ENCODE measurements around the gene ELAC1. TPM values are rescaled to one million over a fixed set of nuclear protein-coding genes. Genes with fewer than 3 reads are reported as not detected.

Gene ELAC1
- total RNA-seq, 4 donors from 2014 or later, result 2.9 to 11.6 (median 5.2) TPM

- no peaks in the 10 kb centered on the region for H3K4me1 ChIP-seq
- TF ChIP-seq EP300 (IDR thresholded peaks at IDR 0.05) (no peak), POLR2A (IDR thresholded peaks at IDR 0.05) (no peak)
- TF ChIP-seq, protein P1, sequence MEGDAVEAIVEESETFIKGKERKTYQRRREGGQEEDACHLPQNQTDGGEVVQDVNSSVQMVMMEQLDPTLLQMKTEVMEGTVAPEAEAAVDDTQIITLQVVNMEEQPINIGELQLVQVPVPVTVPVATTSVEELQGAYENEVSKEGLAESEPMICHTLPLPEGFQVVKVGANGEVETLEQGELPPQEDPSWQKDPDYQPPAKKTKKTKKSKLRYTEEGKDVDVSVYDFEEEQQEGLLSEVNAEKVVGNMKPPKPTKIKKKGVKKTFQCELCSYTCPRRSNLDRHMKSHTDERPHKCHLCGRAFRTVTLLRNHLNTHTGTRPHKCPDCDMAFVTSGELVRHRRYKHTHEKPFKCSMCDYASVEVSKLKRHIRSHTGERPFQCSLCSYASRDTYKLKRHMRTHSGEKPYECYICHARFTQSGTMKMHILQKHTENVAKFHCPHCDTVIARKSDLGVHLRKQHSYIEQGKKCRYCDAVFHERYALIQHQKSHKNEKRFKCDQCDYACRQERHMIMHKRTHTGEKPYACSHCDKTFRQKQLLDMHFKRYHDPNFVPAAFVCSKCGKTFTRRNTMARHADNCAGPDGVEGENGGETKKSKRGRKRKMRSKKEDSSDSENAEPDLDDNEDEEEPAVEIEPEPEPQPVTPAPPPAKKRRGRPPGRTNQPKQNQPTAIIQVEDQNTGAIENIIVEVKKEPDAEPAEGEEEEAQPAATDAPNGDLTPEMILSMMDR (IDR thresholded peaks at IDR 0.05), result no peak
- peaks cover 0 to 22% (median 0%) of the 10 kb centered on the region in 3 donors for H3K36me3 ChIP-seq
- no peak overlapping the region for H3K4me3 ChIP-seq
- H3K9me3 ChIP-seq, result no peaks in the 10 kb centered on the region
- DNase-seq (ENCODE audit: low spot score in 2 of 2), result no peak
- no peaks in the 10 kb centered on the region for H3K27me3 ChIP-seq
- 93 to 96% methylated on average over 5 of the region's 5 CpGs for WGBS, 2 donors
- no peak overlapping the region for H3K27ac ChIP-seq
These were observed 34.2 kb upstream of the ELAC1 start for GRCh38 chr18:50933684-50934083.

GRCh38 chr18:50934545-50935211, 33.2 kb upstream of the ELAC1 start:
- Histone ChIP-seq H3K9me3 (no peaks in the 10 kb centered on the region), H3K4me1 (no peaks in the 10 kb centered on the region), H3K27me3 (no peaks in the 10 kb centered on the region), H3K4me3 (no peak overlapping the region), H3K27ac (no peak overlapping the region), H3K36me3 (peaks cover 0 to 19% (median 0%) of the 10 kb centered on the region in 3 donors)
- no peak for DNase-seq (ENCODE audit: low spot score in 2 of 2)
- 96 to 98% methylated on average over 6 of the region's 6 CpGs for WGBS, 2 donors
- TF ChIP-seq POLR2A (IDR thresholded peaks at IDR 0.05), result no peak
- TF ChIP-seq EP300 (IDR thresholded peaks at IDR 0.05), result no peak
- TF ChIP-seq, protein P1 (IDR thresholded peaks at IDR 0.05), result no peak

DNA sequence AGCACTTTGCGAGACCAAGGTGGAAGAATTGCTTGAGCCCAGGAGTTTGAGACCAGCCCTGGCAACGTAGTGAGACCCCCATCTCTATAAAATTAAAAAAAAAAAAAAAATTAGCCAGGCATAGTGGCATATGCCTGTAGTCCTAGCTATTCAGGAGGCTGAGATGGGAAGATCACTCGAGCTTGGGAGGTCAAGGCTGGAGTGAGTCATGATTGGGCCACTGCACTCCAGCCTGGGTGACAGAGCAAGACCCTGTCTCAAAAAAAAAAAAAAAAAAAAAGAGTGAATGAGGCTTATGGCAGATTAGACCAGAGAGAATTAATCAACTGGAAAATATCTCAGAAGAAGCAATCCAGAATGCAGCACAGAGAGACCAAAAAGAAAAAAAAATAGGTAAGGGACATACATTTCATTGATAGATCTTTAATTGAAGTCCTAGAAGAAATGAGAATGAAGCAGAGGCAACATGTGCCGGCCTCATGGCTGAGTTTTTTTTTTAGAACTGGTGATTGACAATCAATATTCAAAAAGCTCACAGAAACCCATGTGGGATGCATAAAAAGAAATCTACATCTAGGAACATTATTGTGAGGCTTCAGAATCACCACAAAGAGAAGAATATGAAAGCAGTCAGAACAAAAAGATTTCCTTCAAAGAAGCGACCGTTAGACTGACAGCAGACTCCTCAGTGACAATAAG, 32.2 kb upstream of the ELAC1 start:
- H3K27me3 ChIP-seq, result no peaks in the 10 kb centered on the region
- H3K36me3 ChIP-seq, result peaks cover 0 to 22% (median 0%) of the 10 kb centered on the region in 3 donors
- no peak overlapping the region for H3K4me3 ChIP-seq
- no peaks in the 10 kb centered on the region for H3K4me1 ChIP-seq
- H3K27ac ChIP-seq, result no peak overlapping the region
- TF ChIP-seq EP300 (IDR thresholded peaks at IDR 0.05), result no peak
- TF ChIP-seq POLR2A (IDR thresholded peaks at IDR 0.05), result no peak
- TF ChIP-seq, protein P1 (IDR thresholded peaks at IDR 0.05), result no peak
- no peaks in the 10 kb centered on the region for H3K9me3 ChIP-seq
- no peak for DNase-seq (ENCODE audit: low spot score in 2 of 2)
- WGBS, 2 donors, result 91% methylated on average over 6 of the region's 6 CpGs

DNA sequence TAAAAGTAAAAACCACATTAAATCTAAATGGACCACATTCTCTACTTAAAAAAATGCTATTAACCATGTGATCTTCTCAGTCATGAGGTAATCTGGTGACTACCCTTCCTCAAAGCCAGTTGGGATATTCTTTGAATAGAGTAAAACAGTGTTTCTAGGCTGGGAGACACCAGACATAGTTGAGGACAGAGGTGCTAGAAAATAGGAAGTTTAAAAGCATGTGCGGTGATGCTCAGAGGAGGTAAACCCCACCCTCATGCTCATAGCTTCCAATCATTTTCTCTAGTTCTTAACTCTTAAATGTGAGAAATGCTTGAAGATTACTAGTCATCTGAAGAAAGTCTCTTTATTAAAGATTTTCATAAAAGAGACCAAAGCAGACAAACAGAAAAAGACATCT, 30.7 kb upstream of the ELAC1 start:
- no peak overlapping the region for H3K4me3 ChIP-seq
- 82 to 83% methylated on average over 1 of the region's 1 CpG for WGBS, 2 donors
- no peaks in the 10 kb centered on the region for H3K27me3 ChIP-seq

More for the DNA sequence above, 30.7 kb upstream of the ELAC1 start:
- H3K27ac ChIP-seq, result no peak overlapping the region
- peaks cover 0 to 27% (median 0%) of the 10 kb centered on the region in 3 donors for H3K36me3 ChIP-seq
- DNase-seq (ENCODE audit: low spot score in 2 of 2), result no peak
- H3K9me3 ChIP-seq, result no peaks in the 10 kb centered on the region
- no peaks in the 10 kb centered on the region for H3K4me1 ChIP-seq
- TF ChIP-seq, protein P1 (IDR thresholded peaks at IDR 0.05), result no peak
- TF ChIP-seq POLR2A (IDR thresholded peaks at IDR 0.05) (no peak), EP300 (IDR thresholded peaks at IDR 0.05) (no peak)
